ENCODE data around the gene SRGAP1. TPM values are rescaled to one million over a fixed set of nuclear protein-coding genes. Genes with fewer than 3 reads are reported as not detected.

The SRGAP1 gene
- total and polyA plus RNA-seq, 2 of the 13 experiments (the other 11 are each of a cell fraction or from before 2014, with no cell fraction given) = 1.6 to 3.4 TPM

DNA sequence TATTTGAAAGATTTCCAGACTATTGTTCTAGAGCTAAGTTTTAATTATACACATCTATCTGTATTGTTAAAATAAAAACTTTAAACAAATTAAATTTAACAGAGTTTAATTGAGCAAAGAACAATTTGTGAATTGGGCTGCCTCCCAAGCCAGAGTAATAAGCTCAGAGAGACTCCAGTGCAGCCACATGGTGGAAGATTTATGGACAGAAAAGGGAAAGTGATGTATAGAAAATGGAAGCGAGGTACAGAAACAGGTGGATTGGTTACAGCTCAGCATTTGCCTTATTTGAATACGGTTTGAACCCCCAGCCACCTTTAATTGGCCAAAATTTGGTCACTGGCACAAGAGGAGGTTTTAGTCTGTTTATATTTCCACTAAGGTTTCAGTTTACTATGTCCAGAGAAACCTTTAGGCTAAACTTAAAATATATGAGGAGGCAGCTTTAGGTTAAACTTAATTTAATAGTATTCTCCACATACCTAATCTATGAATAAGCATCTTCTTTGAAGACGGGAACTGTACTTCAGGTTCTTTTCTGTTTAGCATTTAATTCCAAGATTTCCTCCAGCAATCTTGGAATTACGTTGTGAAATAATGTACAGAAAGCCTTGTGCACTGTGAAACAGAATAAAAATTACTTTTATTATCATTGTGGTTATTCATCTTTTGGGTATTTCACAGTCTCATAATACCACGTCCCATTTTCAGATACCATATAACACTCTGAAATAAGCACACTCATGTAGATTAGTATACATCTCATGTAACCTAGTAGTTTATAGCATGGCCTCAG lies 19.4 kb downstream of the SRGAP1 start:
- CTCF ChIA-PET (ENCODE audit: low intra/inter-chr PET ratio, low total read pairs) = no interaction called here
- H3K9ac ChIP-seq (ENCODE audit: insufficient read depth, low read depth, low read length) = no peak overlapping the region
- H3K79me2 ChIP-seq (ENCODE audit: insufficient read depth, low read length) = peaks cover under 1% of the 10 kb centered on the region
- H3K36me3 ChIP-seq (replicated peaks in 1 of 2; ENCODE audit: control insufficient read depth in 1 of 2, insufficient read depth in 2 of 2, low read length in 2 of 2) = no peaks in the 10 kb centered on the region
- H4K20me1 ChIP-seq (ENCODE audit: insufficient read depth, low read length) = no peaks in the 10 kb centered on the region
- no peak overlapping the region for H3K4me3 ChIP-seq (replicated peaks in 1 of 3; ENCODE audit: insufficient read depth in 1 of 3, low read depth in 2 of 3, low read length in 3 of 3)
- ATAC-seq = no peak
- no peak overlapping the region for H3K4me2 ChIP-seq (ENCODE audit: low read depth, low read length)
- H3K9me3 ChIP-seq (ENCODE audit: low read length) = no peaks in the 10 kb centered on the region
- H3K27ac ChIP-seq (ENCODE audit: extremely low read length, insufficient read depth, low read length) = no peak overlapping the region
- intact Hi-C loops (cut with micrococcal nuclease; ENCODE audit: unreplicated experiment) (no loop called here), in situ Hi-C loops (cut with HindIII; ENCODE audit: extremely low pct_ligation_motif_present, low pct_unique_long_range_greater_than_20kb) (no loop called here)
- no TSS peak for BruUV-seq (replicated peaks)
- FAIRE-seq = no peak
- TF ChIP-seq SPEN (CRISPR knock-in tag; IDR thresholded peaks at IDR 0.05; ENCODE audit: low read depth) = no peak
- TF ChIP-seq ZEB1 (IDR thresholded peaks at IDR 0.05; ENCODE audit: insufficient replicate concordance, low read depth) = no peak
- TF ChIP-seq ZNF160 (CRISPR knock-in tag; IDR thresholded peaks at IDR 0.05) = no peak
- TF ChIP-seq RFX5 (IDR thresholded peaks at IDR 0.05; ENCODE audit: low read depth, low read length) = no peak
- no peak for TF ChIP-seq ZNF777 (CRISPR knock-in tag; IDR thresholded peaks at IDR 0.05)
- no peak for TF ChIP-seq ATF7-NPFF (CRISPR knock-in tag; IDR thresholded peaks at IDR 0.05; ENCODE audit: low read depth)
- TF ChIP-seq RCOR2 (CRISPR knock-in tag; IDR thresholded peaks at IDR 0.05) = no peak
- TF ChIP-seq ZNF670 (CRISPR knock-in tag; IDR thresholded peaks at IDR 0.05; ENCODE audit: borderline replicate concordance) = no peak
- TF ChIP-seq MED8 (CRISPR knock-in tag; IDR thresholded peaks at IDR 0.05; ENCODE audit: insufficient replicate concordance) = no peak
- no peak for TF ChIP-seq TEAD3 (CRISPR knock-in tag; optimal IDR thresholded peaks at IDR 0.05; ENCODE audit: borderline replicate concordance)
- TF ChIP-seq ETV6 (CRISPR knock-in tag; conservative IDR thresholded peaks at IDR 0.05) = no peak
- TF ChIP-seq ZBTB42 (CRISPR knock-in tag; IDR thresholded peaks at IDR 0.05) = no peak
- no peak for TF ChIP-seq ZNF446 (CRISPR knock-in tag; IDR thresholded peaks at IDR 0.05)
- no peak for TF ChIP-seq DBP (CRISPR knock-in tag; IDR thresholded peaks at IDR 0.05; ENCODE audit: not compliant biosample characterization)
- POLR2A ChIA-PET = interaction anchor here (0.6 to 2.9 kb wide), 2 partner anchors 9 to 26 kb away, joined by 3 to 11 read pairs; no protein-coding TSS in a partner anchor
- 94% methylated on average over 5 of the region's 5 CpGs for WGBS (ENCODE audit: low lambda C conversion rate)
- no peaks in the 10 kb centered on the region for H3K27me3 ChIP-seq (ENCODE audit: control insufficient read depth in 1 of 2, insufficient read depth in 2 of 2, low read length in 2 of 2)
- peaks cover 33% of the 10 kb centered on the region for H3K4me1 ChIP-seq (ENCODE audit: insufficient read depth, low read length)
- DNase-seq (ENCODE audit: low spot score) = no peak
- H2AFZ ChIP-seq (ENCODE audit: low read length) = no peak overlapping the region
